HG02623 (cell line): ENCODE measurements around the gene RFX1.
"Not testable (repeated sequence)": the region's sequence is repeated elsewhere in the genome, so short reads cannot be mapped to it uniquely, and the experiment has no call there.

Source experiments
- ATAC-seq: cut with Tn5 transposase; IDR thresholded peaks from one replicate; pipeline ENCODE4 v1.9.1; 2021; ENCODE audit warnings: moderate library complexity; ENCODE audit not compliant: unreplicated experiment

The RFX1 gene

GRCh38 chr19:13979686-13980085, 26.4 kb downstream of the RFX1 start:
- no peak for ATAC-seq

GRCh38 chr19:13979244-13979615, 26.9 kb downstream of the RFX1 start:
- no peak for ATAC-seq

- ATAC-seq, result no peak
Measured at GRCh38 chr19:13978351-13979243, 27.5 kb downstream of the RFX1 start.

GRCh38 chr19:13977803-13978202, 28.3 kb downstream of the RFX1 start:
- no peak for ATAC-seq

GRCh38 chr19:13976446-13976845, 29.7 kb downstream of the RFX1 start:
- ATAC-seq, result no peak

GRCh38 chr19:13975870-13976269, 30.2 kb downstream of the RFX1 start:
- no peak for ATAC-seq

GRCh38 chr19:13974073-13974472, 32.0 kb downstream of the RFX1 start:
- ATAC-seq, result no peak

GRCh38 chr19:13973479-13973878, 32.6 kb downstream of the RFX1 start:
- not testable (repeated sequence) for ATAC-seq

GRCh38 chr19:13972368-13973155, 33.6 kb downstream of the RFX1 start:
- ATAC-seq, result no peak

GRCh38 chr19:13971868-13972267, 34.3 kb downstream of the RFX1 start:
- ATAC-seq, result not testable (repeated sequence)

GRCh38 chr19:13969897-13970296, 36.2 kb downstream of the RFX1 start:
- no peak for ATAC-seq

GRCh38 chr19:13968999-13969398, 37.1 kb downstream of the RFX1 start:
- ATAC-seq, result no peak

- no peak for ATAC-seq
Measured at GRCh38 chr19:13968383-13968935, 37.7 kb downstream of the RFX1 start.

GRCh38 chr19:13967206-13967605, 38.9 kb downstream of the RFX1 start:
- ATAC-seq, result not testable (repeated sequence)

- no peak for ATAC-seq
Measured at GRCh38 chr19:13966684-13967128, 39.4 kb downstream of the RFX1 start.

- no peak for ATAC-seq
Measured at GRCh38 chr19:13965926-13966683, 40.0 kb downstream of the RFX1 start.

- ATAC-seq, result no peak
Measured at GRCh38 chr19:13965377-13965896, 40.7 kb downstream of the RFX1 start.

GRCh38 chr19:13964776-13965175, 41.3 kb downstream of the RFX1 start:
- no peak for ATAC-seq

GRCh38 chr19:13963603-13964105, 42.5 kb downstream of the RFX1 start:
- no peak for ATAC-seq
